ENCODE results near the gene HASPIN.

Gene HASPIN

DNA sequence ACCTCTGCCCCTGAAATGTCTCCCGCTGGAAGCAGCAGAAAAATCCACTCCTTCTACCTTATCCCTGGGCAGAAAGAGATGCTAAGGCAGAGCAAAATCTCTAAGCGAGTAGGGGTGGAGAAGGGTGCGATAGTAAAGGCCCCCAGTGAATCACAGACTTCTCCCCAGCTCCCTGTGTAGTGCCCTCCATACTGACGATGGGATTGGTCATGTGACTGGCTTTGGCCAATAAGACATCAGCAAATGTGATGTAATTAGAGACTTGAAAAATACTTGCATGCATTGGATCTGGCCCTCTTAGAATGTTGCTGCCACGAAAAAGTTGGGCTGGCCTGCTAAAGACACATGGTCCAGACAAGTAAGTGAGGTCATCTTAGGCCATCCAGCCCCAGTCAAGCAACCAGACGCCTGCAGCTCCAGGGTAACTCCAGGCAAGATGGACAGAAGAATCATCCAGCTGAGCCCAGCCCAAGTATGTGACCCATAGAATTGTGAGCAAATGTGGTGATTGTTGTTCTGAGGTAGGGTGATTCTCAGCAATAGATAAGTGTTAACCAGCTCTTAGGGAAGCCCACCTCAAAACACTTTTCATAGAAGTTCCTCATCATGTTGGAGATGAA is 36.0 kb downstream of the HASPIN start:
- Histone ChIP-seq H3K36me3 (ENCODE audit: insufficient read depth, low read depth, low read length) (no peaks in the 10 kb centered on the region), H3K4me3 (ENCODE audit: low read length) (no peak overlapping the region), H3K4me1 (ENCODE audit: insufficient read depth, low read length) (no peaks in the 10 kb centered on the region), H3K27me3 (ENCODE audit: insufficient read depth, low read length) (no peaks in the 10 kb centered on the region), H3K27ac (ENCODE audit: low read length) (no peak overlapping the region), H3K9me3 (ENCODE audit: insufficient read depth, low read depth, low read length) (no peaks in the 10 kb centered on the region; the same call in 1 of the 2 replicates), H3K9ac (ENCODE audit: low read depth, low read length) (no peak overlapping the region)

DNA sequence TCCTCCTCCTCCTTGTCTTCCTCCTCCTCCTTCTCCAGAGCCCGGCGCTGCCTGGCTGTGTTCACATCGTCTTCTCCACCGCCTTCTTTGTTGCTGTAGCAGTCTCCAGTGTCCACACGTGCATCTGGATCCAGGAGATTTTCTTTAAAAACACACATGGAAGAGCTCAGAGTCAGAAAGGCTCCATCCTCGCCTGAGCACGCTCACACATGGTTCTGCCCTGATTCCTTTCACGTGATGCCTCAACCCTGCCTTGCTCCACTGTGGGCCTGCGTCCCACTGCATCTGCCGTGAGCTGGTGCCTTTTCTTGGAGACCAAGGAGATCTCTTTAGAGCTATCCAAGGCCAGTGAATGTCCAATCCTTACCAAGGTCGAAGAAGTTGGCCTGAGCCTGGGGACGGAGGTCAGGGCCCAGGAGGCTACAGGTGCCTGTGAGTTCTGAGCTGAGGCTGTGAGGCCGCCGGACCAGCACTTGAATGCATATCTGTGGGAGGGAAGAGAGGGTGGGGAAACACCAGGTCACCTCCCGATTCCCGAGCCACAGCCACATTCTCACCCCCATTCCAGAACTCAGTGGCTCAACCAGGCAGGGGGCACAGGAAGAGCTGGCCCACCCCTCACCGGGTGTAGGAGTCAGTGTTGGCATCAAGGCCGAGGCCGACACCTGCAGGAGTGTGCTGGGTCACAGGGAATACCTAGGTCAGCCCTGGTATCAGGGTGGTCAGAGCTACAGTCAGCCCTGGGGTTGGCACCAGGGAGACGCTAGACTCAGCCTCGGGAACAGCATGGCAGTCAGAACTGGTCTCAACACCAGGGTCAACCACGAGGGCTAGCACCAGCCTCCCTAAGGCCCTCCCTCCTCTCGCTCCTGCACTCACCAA is 37.6 kb downstream of the HASPIN start:
- Histone ChIP-seq H3K4me1 (ENCODE audit: insufficient read depth, low read length) (no peaks in the 10 kb centered on the region), H3K9ac (ENCODE audit: low read depth, low read length) (no peak overlapping the region), H3K36me3 (ENCODE audit: insufficient read depth, low read depth, low read length) (no peaks in the 10 kb centered on the region), H3K27ac (ENCODE audit: low read length) (no peak overlapping the region), H3K4me3 (ENCODE audit: low read length) (no peak overlapping the region), H3K27me3 (ENCODE audit: insufficient read depth, low read length) (no peaks in the 10 kb centered on the region), H3K9me3 (ENCODE audit: insufficient read depth, low read depth, low read length) (no peaks in the 10 kb centered on the region; the same call in 1 of the 2 replicates)

DNA sequence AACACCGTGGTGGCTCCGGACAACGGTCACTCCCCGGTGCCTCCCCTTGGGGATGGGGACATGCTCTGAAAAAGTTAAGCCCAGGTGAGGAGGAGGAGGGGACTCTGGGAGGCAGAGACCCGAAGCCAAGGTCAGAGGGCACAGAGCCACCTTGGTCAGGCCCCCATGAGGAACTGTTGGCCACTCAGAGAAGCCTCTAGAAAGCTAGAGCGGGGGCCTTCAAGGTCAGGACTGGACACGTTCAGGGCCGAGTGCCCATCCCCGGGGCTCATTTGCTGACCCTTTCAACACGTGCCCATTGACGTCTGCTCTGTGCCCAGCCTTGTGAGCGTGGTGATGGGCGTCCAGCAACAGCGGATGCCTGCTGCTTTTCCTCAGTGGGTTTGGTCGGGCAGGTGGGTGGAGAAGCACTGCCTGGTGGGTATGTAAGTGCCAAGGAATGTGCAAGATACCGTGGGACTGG is 38.2 kb downstream of the HASPIN start:
- Histone ChIP-seq H3K4me1 (ENCODE audit: insufficient read depth, low read length) (no peaks in the 10 kb centered on the region), H3K36me3 (ENCODE audit: insufficient read depth, low read depth, low read length) (no peaks in the 10 kb centered on the region), H3K9me3 (ENCODE audit: insufficient read depth, low read depth, low read length) (no peaks in the 10 kb centered on the region; the same call in 1 of the 2 replicates), H3K27me3 (ENCODE audit: insufficient read depth, low read length) (no peaks in the 10 kb centered on the region), H3K4me3 (ENCODE audit: low read length) (no peak overlapping the region), H3K27ac (ENCODE audit: low read length) (no peak overlapping the region), H3K9ac (ENCODE audit: low read depth, low read length) (no peak overlapping the region)

DNA sequence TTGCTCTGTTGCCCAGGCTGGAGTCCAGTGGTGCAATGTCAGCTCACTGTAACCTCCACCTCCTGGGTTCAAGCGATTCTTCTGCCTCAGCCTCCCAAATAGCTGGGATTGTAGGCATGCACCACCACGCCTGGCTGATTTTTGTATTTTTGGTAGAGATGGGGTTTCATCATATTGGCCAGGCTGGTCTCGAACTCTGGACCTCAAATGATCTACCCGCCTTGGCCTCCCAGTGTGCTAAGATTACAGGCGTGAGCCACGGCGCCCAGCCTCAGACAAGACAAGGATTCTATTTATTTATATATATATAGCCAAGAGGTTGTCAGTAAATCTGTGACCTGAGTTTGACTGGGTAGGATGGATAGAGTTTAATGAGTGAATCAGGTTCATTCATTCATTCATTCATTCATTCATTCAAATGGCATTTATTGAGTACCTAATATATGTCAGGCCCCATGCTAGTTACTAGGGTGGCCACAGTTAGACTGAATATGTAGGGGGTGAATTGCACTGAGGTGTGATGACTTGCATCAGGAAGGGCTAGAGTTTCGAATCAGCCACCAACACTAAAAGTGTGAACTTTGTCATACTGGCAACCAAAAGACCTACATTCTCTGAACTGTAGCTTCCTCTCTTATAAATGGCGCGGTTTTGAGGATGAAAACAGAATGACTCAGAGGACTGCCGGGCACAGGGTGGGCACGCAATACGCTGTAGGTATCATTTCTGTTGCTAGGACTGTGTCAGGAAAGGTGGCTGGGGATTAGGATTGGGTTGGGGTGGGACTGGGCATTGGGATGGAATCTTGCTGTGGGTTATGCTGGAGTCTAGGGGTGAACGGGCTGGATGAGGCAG is 39.4 kb downstream of the HASPIN start:
- Histone ChIP-seq H3K9ac (ENCODE audit: low read depth, low read length) (no peak overlapping the region), H3K4me1 (ENCODE audit: insufficient read depth, low read length) (no peaks in the 10 kb centered on the region), H3K9me3 (ENCODE audit: insufficient read depth, low read depth, low read length) (no peaks in the 10 kb centered on the region; the same call in 1 of the 2 replicates), H3K27me3 (ENCODE audit: insufficient read depth, low read length) (no peaks in the 10 kb centered on the region), H3K36me3 (ENCODE audit: insufficient read depth, low read depth, low read length) (no peaks in the 10 kb centered on the region), H3K27ac (ENCODE audit: low read length) (no peak overlapping the region), H3K4me3 (ENCODE audit: low read length) (no peak overlapping the region)

DNA sequence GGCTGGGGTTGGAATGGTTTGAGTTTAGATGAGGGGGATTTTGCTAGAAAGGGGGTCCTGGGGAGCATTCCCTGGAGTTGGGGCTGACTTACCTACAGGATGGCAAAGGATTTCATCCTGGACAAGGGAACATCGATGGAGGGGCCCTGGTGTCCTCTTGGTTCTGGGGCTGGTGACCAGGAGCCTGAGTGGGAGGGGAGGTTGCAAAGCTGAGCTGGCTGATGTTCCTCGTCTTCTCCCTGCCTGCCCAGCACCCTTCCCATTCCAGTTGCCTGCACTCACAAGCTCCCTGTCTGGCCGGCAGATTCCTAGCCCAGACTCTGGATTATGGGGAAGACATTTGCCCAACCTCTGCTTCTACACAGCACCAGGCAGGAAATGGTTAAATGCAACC is 40.1 kb downstream of the HASPIN start:
- no peaks in the 10 kb centered on the region for H3K4me1 ChIP-seq (ENCODE audit: insufficient read depth, low read length)
- H3K4me3 ChIP-seq (ENCODE audit: low read length) = no peak overlapping the region
- H3K27ac ChIP-seq (ENCODE audit: low read length) = no peak overlapping the region
- H3K36me3 ChIP-seq (ENCODE audit: insufficient read depth, low read depth, low read length) = no peaks in the 10 kb centered on the region
- no peaks in the 10 kb centered on the region; the same call in 1 of the 2 replicates for H3K9me3 ChIP-seq (ENCODE audit: insufficient read depth, low read depth, low read length)
- no peaks in the 10 kb centered on the region for H3K27me3 ChIP-seq (ENCODE audit: insufficient read depth, low read length)
- H3K9ac ChIP-seq (ENCODE audit: low read depth, low read length) = no peak overlapping the region

DNA sequence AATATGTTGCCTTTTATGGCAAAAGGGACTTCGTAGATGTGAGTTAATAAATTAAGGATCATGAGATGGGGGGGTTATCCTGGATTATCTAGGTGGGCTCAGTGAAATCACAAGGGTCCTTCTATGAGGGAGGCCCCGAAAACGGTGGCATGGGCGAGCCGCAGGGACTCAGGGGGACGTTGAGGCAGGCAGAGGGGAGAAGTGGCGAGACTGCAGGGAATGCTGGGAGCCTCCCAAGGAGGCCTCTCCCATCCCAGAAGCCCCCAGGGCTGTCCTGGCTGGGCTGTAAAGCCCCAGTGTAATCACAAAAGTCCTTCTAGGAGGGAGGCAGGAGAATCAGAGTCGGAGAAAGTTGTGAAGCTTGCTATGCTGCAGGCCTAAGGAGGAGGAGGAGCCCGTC is 42.3 kb downstream of the HASPIN start:
- H3K27ac ChIP-seq (ENCODE audit: low read length) = no peak overlapping the region
- no peaks in the 10 kb centered on the region for H3K4me1 ChIP-seq (ENCODE audit: insufficient read depth, low read length)
- H3K36me3 ChIP-seq (ENCODE audit: insufficient read depth, low read depth, low read length) = no peaks in the 10 kb centered on the region
- no peak overlapping the region for H3K4me3 ChIP-seq (ENCODE audit: low read length)
- no peak overlapping the region for H3K9ac ChIP-seq (ENCODE audit: low read depth, low read length)
- no peaks in the 10 kb centered on the region for H3K27me3 ChIP-seq (ENCODE audit: insufficient read depth, low read length)
- no peaks in the 10 kb centered on the region for H3K9me3 ChIP-seq (ENCODE audit: insufficient read depth, low read depth, low read length)

DNA sequence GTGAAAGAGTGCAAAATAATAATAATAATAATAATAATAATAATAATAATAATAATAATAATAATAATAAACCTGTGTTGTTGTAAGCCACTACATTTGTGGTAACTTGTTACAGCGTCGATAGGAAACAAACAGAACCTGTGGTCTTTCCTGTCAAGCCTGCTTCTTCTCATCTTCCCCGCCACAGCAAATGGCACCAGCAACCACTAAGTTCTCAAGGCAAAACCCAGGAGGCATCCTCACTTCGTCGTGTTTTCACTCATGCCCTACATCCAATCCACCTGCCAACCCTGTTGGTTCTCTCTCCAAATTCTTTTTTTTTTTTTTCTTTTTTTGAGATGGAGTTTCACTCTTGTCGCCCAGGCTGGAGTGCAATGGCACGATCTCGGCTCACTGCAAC is 43.1 kb downstream of the HASPIN start:
- Histone ChIP-seq H3K9me3 (ENCODE audit: insufficient read depth, low read depth, low read length) (no peaks in the 10 kb centered on the region), H3K4me1 (ENCODE audit: insufficient read depth, low read length) (no peaks in the 10 kb centered on the region), H3K27ac (ENCODE audit: low read length) (no peak overlapping the region), H3K36me3 (ENCODE audit: insufficient read depth, low read depth, low read length) (no peaks in the 10 kb centered on the region), H3K9ac (ENCODE audit: low read depth, low read length) (no peak overlapping the region), H3K27me3 (ENCODE audit: insufficient read depth, low read length) (no peaks in the 10 kb centered on the region), H3K4me3 (ENCODE audit: low read length) (no peak overlapping the region)

DNA sequence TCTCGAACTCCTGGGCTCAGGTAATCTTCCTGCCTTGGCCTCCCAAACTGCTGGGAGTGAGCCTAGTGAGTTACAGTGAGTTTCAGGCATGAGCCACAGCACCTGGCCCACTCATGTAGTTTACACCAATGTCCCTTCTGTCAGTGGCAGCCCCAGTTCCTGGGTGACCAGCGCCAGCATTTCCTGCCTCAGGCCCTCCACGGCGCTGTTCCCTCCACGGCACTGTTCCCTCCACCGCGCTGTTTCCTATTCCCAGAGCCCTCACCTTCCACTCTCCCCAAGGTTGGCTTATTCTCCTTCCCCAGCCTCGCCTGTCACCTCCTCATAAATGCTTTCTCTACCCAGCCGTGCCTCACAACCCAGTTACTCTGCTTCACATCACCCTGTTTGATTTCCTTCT is 44.6 kb downstream of the HASPIN start:
- Histone ChIP-seq H3K36me3 (ENCODE audit: insufficient read depth, low read depth, low read length) (no peaks in the 10 kb centered on the region), H3K4me1 (ENCODE audit: insufficient read depth, low read length) (no peaks in the 10 kb centered on the region), H3K9me3 (ENCODE audit: insufficient read depth, low read depth, low read length) (no peaks in the 10 kb centered on the region), H3K9ac (ENCODE audit: low read depth, low read length) (no peak overlapping the region), H3K4me3 (ENCODE audit: low read length) (no peak overlapping the region), H3K27me3 (ENCODE audit: insufficient read depth, low read length) (no peaks in the 10 kb centered on the region), H3K27ac (ENCODE audit: low read length) (no peak overlapping the region)

DNA sequence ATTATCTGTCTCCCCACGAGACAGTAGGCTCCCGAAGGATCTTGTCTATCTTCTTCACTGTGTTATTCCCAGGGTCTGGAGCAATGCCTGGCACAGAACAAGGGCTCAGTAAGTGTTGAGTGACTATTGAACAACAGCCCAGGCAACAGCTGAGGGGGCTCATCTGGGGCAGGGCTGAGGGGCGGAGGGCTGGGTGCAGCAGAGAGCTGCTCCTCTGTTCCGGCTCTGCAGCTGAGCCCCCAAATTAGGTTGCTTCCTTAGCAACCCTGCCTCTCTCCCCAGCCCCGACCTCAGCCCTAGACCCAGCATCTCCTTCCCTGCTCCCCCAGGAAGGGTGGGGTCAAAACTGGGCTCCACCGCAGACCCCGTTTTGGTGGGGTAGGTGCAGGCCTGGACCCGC is 45.1 kb downstream of the HASPIN start:
- H3K27me3 ChIP-seq (ENCODE audit: insufficient read depth, low read length) = no peaks in the 10 kb centered on the region
- H3K4me1 ChIP-seq (ENCODE audit: insufficient read depth, low read length) = no peaks in the 10 kb centered on the region
- no peaks in the 10 kb centered on the region for H3K9me3 ChIP-seq (ENCODE audit: insufficient read depth, low read depth, low read length)
- H3K27ac ChIP-seq (ENCODE audit: low read length) = no peak overlapping the region
- no peak overlapping the region for H3K4me3 ChIP-seq (ENCODE audit: low read length)
- no peak overlapping the region for H3K9ac ChIP-seq (ENCODE audit: low read depth, low read length)
- no peaks in the 10 kb centered on the region for H3K36me3 ChIP-seq (ENCODE audit: insufficient read depth, low read depth, low read length)

DNA sequence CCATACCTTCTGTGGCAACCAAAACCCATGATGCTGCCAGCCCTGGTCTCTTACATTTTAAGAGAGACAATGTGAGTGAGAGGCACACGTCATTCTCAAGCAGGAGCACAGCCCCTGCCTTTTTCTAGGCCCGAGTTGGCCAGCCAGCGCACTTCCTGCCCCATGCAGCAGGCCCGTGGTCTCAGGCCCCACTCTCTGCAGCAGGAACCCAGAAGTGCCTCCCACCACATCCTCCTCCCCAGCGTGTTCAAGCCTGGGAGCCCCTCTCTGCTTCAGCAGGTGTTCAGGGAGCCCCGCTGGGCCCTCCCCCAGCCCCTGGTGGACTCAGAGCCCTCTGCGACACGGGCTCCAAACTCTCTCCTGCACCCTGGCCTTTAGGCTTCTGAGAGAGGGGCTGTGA is 46.8 kb downstream of the HASPIN start:
- Histone ChIP-seq H3K27ac (ENCODE audit: low read length) (no peak overlapping the region), H3K9me3 (ENCODE audit: insufficient read depth, low read depth, low read length) (no peaks in the 10 kb centered on the region), H3K9ac (ENCODE audit: low read depth, low read length) (no peak overlapping the region)

DNA sequence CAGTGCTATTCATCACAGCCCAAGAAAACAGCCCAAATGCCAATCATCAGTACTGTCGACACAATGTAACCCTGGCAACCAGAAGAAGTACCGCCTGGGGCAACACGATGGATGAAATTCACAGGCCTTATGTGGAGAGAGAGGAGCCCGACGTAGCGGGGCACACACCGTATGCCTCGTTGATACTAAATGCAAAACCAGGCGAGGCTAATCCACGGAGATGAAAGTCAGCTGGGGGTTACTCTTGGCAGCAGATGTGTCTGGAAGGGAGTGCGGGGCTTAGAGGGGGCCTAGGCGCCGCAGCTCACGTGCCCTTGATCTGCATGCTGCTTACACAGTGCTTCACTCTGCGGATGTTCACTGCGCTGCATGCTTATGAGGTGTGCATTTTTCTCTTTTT is 47.4 kb downstream of the HASPIN start:
- Histone ChIP-seq H3K4me3 (ENCODE audit: low read length) (no peak overlapping the region), H3K9me3 (ENCODE audit: insufficient read depth, low read depth, low read length) (no peaks in the 10 kb centered on the region), H3K9ac (ENCODE audit: low read depth, low read length) (no peak overlapping the region), H3K27me3 (ENCODE audit: insufficient read depth, low read length) (no peaks in the 10 kb centered on the region), H3K4me1 (ENCODE audit: insufficient read depth, low read length) (no peaks in the 10 kb centered on the region), H3K36me3 (ENCODE audit: insufficient read depth, low read depth, low read length) (no peaks in the 10 kb centered on the region), H3K27ac (ENCODE audit: low read length) (no peak overlapping the region)

More for the DNA sequence above, 46.8 kb downstream of the HASPIN start:
- Histone ChIP-seq H3K4me3 (ENCODE audit: low read length) (no peak overlapping the region), H3K4me1 (ENCODE audit: insufficient read depth, low read length) (no peaks in the 10 kb centered on the region), H3K27me3 (ENCODE audit: insufficient read depth, low read length) (no peaks in the 10 kb centered on the region), H3K36me3 (ENCODE audit: insufficient read depth, low read depth, low read length) (no peaks in the 10 kb centered on the region)
